Neural crest cell (in vitro differentiated cells): Measurements from ENCODE around the gene C4orf36. TPM values are rescaled to one million over a fixed set of nuclear protein-coding genes. Genes with fewer than 3 reads are reported as not detected.

Experiments used
- DNase-seq: peaks from one replicate; pipeline ENCODE4 v3.0.0; 2021; ENCODE audit warnings: low read depth, mixed read lengths, low spot score
- H3K27ac Mint-ChIP-seq: one replicate; pipeline ENCODE4 v1.8.0; 2021; ENCODE audit warnings: mild to moderate bottlenecking, mixed read lengths; ENCODE audit not compliant: unreplicated experiment
- H3K27me3 Mint-ChIP-seq: 2 replicates; pipeline ENCODE4 v1.8.0; 2021; ENCODE audit warnings: low read depth, mild to moderate bottlenecking, mixed read lengths
- H3K36me3 Mint-ChIP-seq: 2 replicates; pipeline ENCODE4 v1.8.0; 2021; ENCODE audit warnings: low read depth, mild to moderate bottlenecking, mixed read lengths
- H3K4me1 Mint-ChIP-seq: 2 replicates; pipeline ENCODE4 v1.8.0; 2021; ENCODE audit warnings: mixed read lengths
- H3K4me3 Mint-ChIP-seq: one replicate; pipeline ENCODE4 v1.8.0; 2021; ENCODE audit warnings: mild to moderate bottlenecking, mixed read lengths
- H3K9me3 Mint-ChIP-seq: 2 replicates; pipeline ENCODE4 v1.8.0; 2021; ENCODE audit warnings: mixed read lengths
- total RNA-seq: library from RNA; stranded (reverse); gene quantifications from 2 replicates; pipeline ENCODE4 v1.2.1, GENCODE V29; 2021
- TF ChIP-seq, protein P1 (sequence below): fragments of 200-600 bp; sonication (generic); conservative IDR thresholded peaks from 2 replicates; pipeline ENCODE4 v1.5.0; 2021; ENCODE audit warnings: antibody characterized with exemption, mild to moderate bottlenecking

Gene C4orf36
- total RNA-seq, 1 donor from 2014 or later: 3.2 TPM

DNA sequence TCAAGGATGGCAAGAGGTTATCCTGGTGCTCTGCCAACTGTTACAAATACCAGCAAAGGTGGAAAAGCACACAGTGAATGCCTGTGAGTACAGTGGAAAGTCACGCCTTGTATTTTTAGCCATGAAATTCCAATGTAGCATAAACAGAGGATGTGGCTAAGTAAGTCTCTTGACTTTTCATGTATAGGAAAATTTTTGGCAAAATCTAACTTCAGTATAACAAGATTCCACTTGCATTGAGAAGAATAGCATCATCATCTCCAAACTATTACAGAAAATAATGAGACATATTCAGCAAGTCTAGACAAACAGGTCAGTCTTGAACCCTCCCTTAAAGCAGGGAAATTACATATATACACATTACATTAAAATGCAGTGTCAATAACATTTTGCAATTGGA is 50.9 kb downstream of the C4orf36 start:
- Mint-ChIP-seq H3K27ac (no peak overlapping the region), H3K4me3 (no peak overlapping the region), H3K4me1 (peaks cover 4% of the 10 kb centered on the region), H3K27me3 (no peaks in the 10 kb centered on the region), H3K9me3 (peaks cover 6% of the 10 kb centered on the region), H3K36me3 (no peaks in the 10 kb centered on the region)
- no peak for DNase-seq
- TF ChIP-seq, protein P1, sequence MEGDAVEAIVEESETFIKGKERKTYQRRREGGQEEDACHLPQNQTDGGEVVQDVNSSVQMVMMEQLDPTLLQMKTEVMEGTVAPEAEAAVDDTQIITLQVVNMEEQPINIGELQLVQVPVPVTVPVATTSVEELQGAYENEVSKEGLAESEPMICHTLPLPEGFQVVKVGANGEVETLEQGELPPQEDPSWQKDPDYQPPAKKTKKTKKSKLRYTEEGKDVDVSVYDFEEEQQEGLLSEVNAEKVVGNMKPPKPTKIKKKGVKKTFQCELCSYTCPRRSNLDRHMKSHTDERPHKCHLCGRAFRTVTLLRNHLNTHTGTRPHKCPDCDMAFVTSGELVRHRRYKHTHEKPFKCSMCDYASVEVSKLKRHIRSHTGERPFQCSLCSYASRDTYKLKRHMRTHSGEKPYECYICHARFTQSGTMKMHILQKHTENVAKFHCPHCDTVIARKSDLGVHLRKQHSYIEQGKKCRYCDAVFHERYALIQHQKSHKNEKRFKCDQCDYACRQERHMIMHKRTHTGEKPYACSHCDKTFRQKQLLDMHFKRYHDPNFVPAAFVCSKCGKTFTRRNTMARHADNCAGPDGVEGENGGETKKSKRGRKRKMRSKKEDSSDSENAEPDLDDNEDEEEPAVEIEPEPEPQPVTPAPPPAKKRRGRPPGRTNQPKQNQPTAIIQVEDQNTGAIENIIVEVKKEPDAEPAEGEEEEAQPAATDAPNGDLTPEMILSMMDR: no peak

DNA sequence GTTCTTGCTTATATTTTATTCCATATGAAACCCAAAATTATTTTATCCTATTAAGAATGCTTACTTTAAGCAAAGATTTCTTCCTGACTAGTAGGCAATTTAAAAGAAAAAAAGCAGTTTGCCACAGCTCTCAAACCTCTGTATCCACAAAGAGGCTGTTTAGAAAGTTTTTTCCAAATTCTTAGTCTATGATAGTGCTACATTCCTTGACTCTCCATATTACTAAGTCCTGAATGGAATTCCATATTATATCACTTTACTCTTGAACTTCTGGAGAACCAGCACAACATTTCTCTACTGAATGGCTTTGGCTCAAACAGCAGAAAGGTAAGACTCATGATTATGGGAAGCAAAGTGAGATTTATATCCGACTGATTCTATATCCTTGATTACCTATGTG is 51.4 kb downstream of the C4orf36 start:
- Mint-ChIP-seq H3K4me3 (no peak overlapping the region), H3K27ac (no peak overlapping the region), H3K4me1 (peaks cover 4% of the 10 kb centered on the region), H3K36me3 (no peaks in the 10 kb centered on the region), H3K9me3 (peaks cover 6% of the 10 kb centered on the region), H3K27me3 (no peaks in the 10 kb centered on the region)
- TF ChIP-seq, protein P1: no peak
- no peak for DNase-seq

DNA sequence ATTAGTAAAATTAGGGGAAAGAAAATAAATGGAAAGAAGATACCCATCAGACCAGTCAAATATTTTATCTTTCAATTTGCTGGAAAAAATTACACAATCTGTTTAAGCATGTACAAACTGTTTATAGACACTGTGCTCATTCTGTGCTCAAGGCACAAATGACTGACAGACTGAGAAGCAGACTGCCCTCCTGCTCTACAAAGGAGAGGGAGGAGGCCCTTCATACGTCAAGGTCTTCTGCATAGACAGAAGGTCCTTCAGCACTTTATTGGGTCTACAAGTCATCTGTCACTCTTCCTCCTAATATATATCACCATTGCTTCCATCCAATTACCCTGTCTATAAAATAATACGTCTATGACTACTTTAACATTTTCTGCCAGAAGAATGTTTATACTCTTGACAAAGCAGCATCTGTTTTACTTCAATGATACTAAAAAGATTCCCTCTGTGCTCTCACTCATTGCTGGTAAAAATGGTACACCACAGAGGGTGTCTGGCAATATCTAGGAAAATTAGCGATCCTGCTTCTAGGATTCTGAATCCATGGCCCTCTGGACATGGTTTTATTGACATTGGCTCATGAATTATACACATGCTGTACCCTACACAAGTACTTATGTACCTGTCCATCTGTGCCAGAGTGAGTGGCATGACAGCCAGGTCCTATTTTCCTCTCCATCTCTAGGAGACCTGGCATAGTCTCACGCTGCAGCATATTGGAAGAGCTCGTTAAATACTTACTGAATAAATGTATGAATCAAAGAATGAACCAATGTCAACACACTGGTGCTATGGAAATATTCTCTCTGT is 54.3 kb downstream of the C4orf36 start:
- Mint-ChIP-seq H3K4me1 (no peaks in the 10 kb centered on the region), H3K4me3 (no peak overlapping the region), H3K9me3 (no peaks in the 10 kb centered on the region), H3K27me3 (no peaks in the 10 kb centered on the region), H3K36me3 (no peaks in the 10 kb centered on the region), H3K27ac (no peak overlapping the region)
- no peak for DNase-seq
- TF ChIP-seq, protein P1: no peak

DNA sequence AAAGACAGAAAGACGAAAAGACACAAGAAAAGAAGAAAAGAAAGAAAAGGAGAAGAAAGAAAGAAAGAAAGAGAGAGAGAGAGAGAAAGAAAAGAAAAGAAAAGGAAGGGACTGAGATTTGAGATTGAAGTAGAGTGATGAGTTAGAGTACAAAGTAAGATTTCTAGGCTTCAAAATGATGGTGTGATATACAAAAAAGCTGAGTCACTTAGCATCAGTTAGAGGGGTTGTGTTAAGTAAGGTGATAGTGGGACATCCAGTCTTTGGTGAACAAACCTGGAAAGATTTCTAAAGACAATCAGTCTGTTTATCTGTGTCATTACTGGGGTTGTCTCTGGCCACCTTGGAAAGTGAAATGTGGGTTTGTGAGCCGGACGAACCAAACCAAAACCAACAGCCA is 56.5 kb downstream of the C4orf36 start:
- Mint-ChIP-seq H3K4me3 (no peak overlapping the region), H3K36me3 (no peaks in the 10 kb centered on the region), H3K27me3 (no peaks in the 10 kb centered on the region), H3K4me1 (peaks cover 8% of the 10 kb centered on the region), H3K27ac (peak overlapping the region; percentile 17), H3K9me3 (no peaks in the 10 kb centered on the region)
- no peak for DNase-seq
- TF ChIP-seq, protein P1: no peak

DNA sequence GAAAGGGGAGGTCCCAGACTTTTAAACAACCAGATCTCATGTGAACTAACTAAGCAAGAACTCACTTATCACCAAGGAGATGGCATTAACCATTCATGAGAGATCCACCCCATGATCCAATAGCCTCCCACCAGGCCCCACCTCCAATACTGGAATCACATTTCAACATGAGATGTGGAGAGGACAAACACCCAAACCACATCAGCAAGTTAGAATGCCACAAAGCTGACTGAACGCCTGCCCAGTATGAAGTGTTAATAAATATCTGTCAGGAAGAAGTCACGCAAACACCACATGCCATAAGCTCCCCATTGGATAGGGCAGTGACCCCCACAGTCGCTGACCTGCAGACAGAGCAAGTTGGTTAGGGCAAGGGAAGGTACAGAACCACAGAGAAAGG is 57.3 kb downstream of the C4orf36 start:
- TF ChIP-seq, protein P1: no peak
- no peak overlapping the region for H3K4me3 Mint-ChIP-seq
- H3K4me1 Mint-ChIP-seq: peaks cover 8% of the 10 kb centered on the region
- H3K27ac Mint-ChIP-seq: no peak overlapping the region
- no peaks in the 10 kb centered on the region for H3K36me3 Mint-ChIP-seq
- H3K9me3 Mint-ChIP-seq: no peaks in the 10 kb centered on the region
- H3K27me3 Mint-ChIP-seq: no peaks in the 10 kb centered on the region
- no peak for DNase-seq
